Neuronal stem cell (in vitro differentiated cells): ENCODE measurements around the gene GET4.

ENCODE experiments used
- DNase-seq: peaks from one replicate; pipeline ENCODE4 v3.0.0-alpha.2; 2013; ENCODE audit warnings: low spot score
- H2AFZ ChIP-seq: one replicate; pipeline ENCODE4 v1.6.1; 2013; ENCODE audit warnings: mild to moderate bottlenecking, low read length, inconsistent platforms
- H2AK5ac ChIP-seq: 2 replicates; pipeline ENCODE4 v1.6.1; 2013; ENCODE audit warnings: low read depth, mild to moderate bottlenecking, inconsistent platforms, low read length, moderate library complexity, mixed read lengths
- H2BK120ac ChIP-seq: 2 replicates; pipeline ENCODE4 v1.6.1; 2013; ENCODE audit warnings: low read depth, mild to moderate bottlenecking, inconsistent platforms, low read length, moderate library complexity, mixed read lengths
- H2BK12ac ChIP-seq: one replicate; pipeline ENCODE4 v1.6.1; 2013; ENCODE audit warnings: low read length, inconsistent platforms
- H2BK15ac ChIP-seq: 2 replicates; pipeline ENCODE4 v1.6.1; 2013; ENCODE audit warnings: mild to moderate bottlenecking, low read length, inconsistent platforms, mixed read lengths
- H2BK5ac ChIP-seq: one replicate; pipeline ENCODE4 v1.6.1; 2013; ENCODE audit warnings: inconsistent platforms, mild to moderate bottlenecking, low read length, moderate library complexity
- H3K14ac ChIP-seq: one replicate; pipeline ENCODE4 v1.6.1; 2013; ENCODE audit warnings: low read length, inconsistent platforms
- H3K18ac ChIP-seq: 2 replicates; pipeline ENCODE4 v1.6.1; 2013; ENCODE audit warnings: low read length, inconsistent platforms
- H3K23ac ChIP-seq: 2 replicates; pipeline ENCODE4 v1.6.1; 2013; ENCODE audit warnings: low read depth, mild to moderate bottlenecking, mixed read lengths, low read length, inconsistent platforms; ENCODE audit not compliant: poor library complexity
- H3K27ac ChIP-seq: replicated peaks from 3 replicates; pipeline ENCODE4 v1.5.1; 2013; ENCODE audit warnings: low read length, inconsistent platforms
- H3K27me3 ChIP-seq, 3 experiments: 2 replicates each; pipeline ENCODE4 v1.6.1; 2013; ENCODE audit warnings: low read length in 3 of 3, mild to moderate bottlenecking in 2 of 3, inconsistent platforms in 1 of 3, low read depth in 1 of 3, mixed read lengths in 1 of 3, moderate library complexity in 1 of 3; ENCODE audit not compliant: control insufficient read depth in 3 of 3, insufficient read depth in 3 of 3
- H3K36me3 ChIP-seq, 2 donors: replicated peaks in 1 of 2; 2 replicates each; pipeline ENCODE4 v1.6.1; 2013; ENCODE audit warnings: low read length in 2 of 2; ENCODE audit not compliant: control insufficient read depth in 2 of 2, insufficient read depth in 2 of 2
- H3K4ac ChIP-seq: 2 replicates; pipeline ENCODE4 v1.6.1; 2013; ENCODE audit warnings: inconsistent platforms, mild to moderate bottlenecking, low read length, moderate library complexity
- H3K4me1 ChIP-seq, 2 donors: 1 replicate in 1 of 2; 2 replicates in 1 of 2; pipeline ENCODE4 v1.6.1; 2013; ENCODE audit warnings: low read length in 2 of 2, low read depth in 1 of 2; ENCODE audit not compliant: control insufficient read depth in 2 of 2, insufficient read depth in 1 of 2
- H3K4me2 ChIP-seq: one replicate; pipeline ENCODE4 v1.6.1; 2013; ENCODE audit warnings: mild to moderate bottlenecking, low read length, inconsistent platforms; ENCODE audit not compliant: insufficient read depth, poor library complexity, severe bottlenecking
- H3K4me3 ChIP-seq, 2 donors: 2 replicates each; pipeline ENCODE4 v1.5.1; 2013; ENCODE audit warnings: low read length in 2 of 2, mild to moderate bottlenecking in 2 of 2, inconsistent platforms in 1 of 2, moderate library complexity in 1 of 2
- H3K79me1 ChIP-seq: one replicate; pipeline ENCODE4 v1.6.1; 2013; ENCODE audit warnings: low read depth, mild to moderate bottlenecking, inconsistent platforms, low read length, moderate library complexity
- H3K9ac ChIP-seq: one replicate; pipeline ENCODE4 v1.6.1; 2013; ENCODE audit warnings: mild to moderate bottlenecking, low read depth, low read length, inconsistent platforms; ENCODE audit not compliant: poor library complexity
- H3K9me3 ChIP-seq, 2 donors: replicated peaks in 1 of 2; 2 replicates each; pipeline versions ENCODE3 to v1.6.1; 2013; ENCODE audit warnings: low read length in 2 of 2, mild to moderate bottlenecking in 2 of 2, inconsistent platforms in 1 of 2, low read depth in 1 of 2, mixed read lengths in 1 of 2, moderate library complexity in 1 of 2; ENCODE audit not compliant: control insufficient read depth in 2 of 2, insufficient read depth in 1 of 2
- H4K8ac ChIP-seq: one replicate; pipeline ENCODE4 v1.6.1; 2013; ENCODE audit warnings: low read depth, mild to moderate bottlenecking, inconsistent platforms, low read length, moderate library complexity
- H4K91ac ChIP-seq: one replicate; pipeline ENCODE4 v1.6.1; 2013; ENCODE audit warnings: low read length, low read depth, mild to moderate bottlenecking, inconsistent platforms; ENCODE audit not compliant: poor library complexity
- WGBS, 2 donors: extraction: QIAGEN DNeasy Blood & Tissue Kit; methylation state at CpG; one replicate each; pipeline ENCODE4 v1.1.7; 2013; ENCODE audit warnings: missing lambda C conversion rate in 2 of 2, mixed read lengths in 1 of 2; ENCODE audit not compliant: insufficient read length in 2 of 2, insufficient replicate concordance in 1 of 2; ENCODE audit errors: extremely low coverage in 2 of 2; 5-methylcytosine and 5-hydroxymethylcytosine counted together

Gene GET4

GRCh38 chr7:900331-901040 lies 24.1 kb downstream of the GET4 start:
- Histone ChIP-seq H3K18ac (peak overlapping the region; percentile 38), H3K23ac (peak overlapping the region; percentile 80), H3K14ac (peak overlapping the region; percentile 82), H3K36me3 (peaks cover 16 to 23% of the 10 kb centered on the region in 2 donors), H3K27ac (no peak overlapping the region), H2BK12ac (peak overlapping the region; percentile 3), H4K8ac (no peak overlapping the region), H2BK120ac (no peak overlapping the region), H3K4me2 (no peak overlapping the region), H2AK5ac (peak overlapping the region; percentile 75), H2BK5ac (peak overlapping the region; percentile 82), H2BK15ac (peak overlapping the region; percentile 49), H3K4me3 (peak overlapping the region in 1 of 2 donors; percentile 17), H3K9me3 (no peaks in the 10 kb centered on the region), H4K91ac (no peak overlapping the region), H3K4me1 (peaks cover 2 to 4% of the 10 kb centered on the region in 2 donors), H3K79me1 (peaks cover 3% of the 10 kb centered on the region), H3K4ac (no peak overlapping the region), H3K27me3 (peaks cover 0 to 13% (median 0%) of the 10 kb centered on the region in 3 experiments), H2AFZ (no peak overlapping the region), H3K9ac (no peak overlapping the region)
- WGBS, 2 donors: no CpG with 5 or more reads among the region's 26 CpGs
- no peak for DNase-seq

- Histone ChIP-seq H3K14ac (peak overlapping the region; percentile 9), H2BK5ac (peak overlapping the region; percentile 82), H2BK15ac (peak overlapping the region; percentile 85), H3K4me2 (peak overlapping the region; percentile 40), H3K4me1 (peaks cover 2 to 4% of the 10 kb centered on the region in 2 donors), H3K18ac (peak overlapping the region; percentile 87), H3K9ac (no peak overlapping the region), H3K36me3 (peaks cover 12 to 18% of the 10 kb centered on the region in 2 donors), H3K27ac (no peak overlapping the region), H2BK120ac (no peak overlapping the region), H3K4me3 (no peak overlapping the region), H3K4ac (no peak overlapping the region), H4K8ac (peak overlapping the region; percentile 65), H2BK12ac (peak overlapping the region; percentile 73), H3K9me3 (no peaks in the 10 kb centered on the region), H3K27me3 (peaks cover 0 to 13% (median 0%) of the 10 kb centered on the region in 3 experiments), H3K23ac (no peak overlapping the region), H2AFZ (peak overlapping the region; percentile 40), H2AK5ac (peak overlapping the region; percentile 94), H3K79me1 (peaks cover 3% of the 10 kb centered on the region), H4K91ac (no peak overlapping the region)
- no CpG with 5 or more reads among the region's 8 CpGs for WGBS, 2 donors
- no peak for DNase-seq
These were observed 24.7 kb downstream of the GET4 start for GRCh38 chr7:901041-901387.

- no peak overlapping the region for H3K14ac ChIP-seq
- H2BK15ac ChIP-seq: peak overlapping the region; percentile 85
- peaks cover 0 to 13% (median 0%) of the 10 kb centered on the region in 3 experiments for H3K27me3 ChIP-seq
- H2BK12ac ChIP-seq: peak overlapping the region; percentile 73
- H3K27ac ChIP-seq: no peak overlapping the region
- H3K4me2 ChIP-seq: peak overlapping the region; percentile 45
- DNase-seq: peak; percentile 82
- H3K4ac ChIP-seq: no peak overlapping the region
- H3K4me1 ChIP-seq: peaks cover 2 to 4% of the 10 kb centered on the region in 2 donors
- peak overlapping the region; percentile 94 for H2AK5ac ChIP-seq
- H2AFZ ChIP-seq: peak overlapping the region; percentile 70
- H4K8ac ChIP-seq: peak overlapping the region; percentile 65
- no peaks in the 10 kb centered on the region for H3K9me3 ChIP-seq
- H3K36me3 ChIP-seq: peaks cover 7 to 12% of the 10 kb centered on the region in 2 donors
- H3K9ac ChIP-seq: peak overlapping the region; percentile 30
- no peak overlapping the region for H2BK5ac ChIP-seq
- H3K23ac ChIP-seq: no peak overlapping the region
- peak overlapping the region; percentile 92 for H3K18ac ChIP-seq
- no CpG with 5 or more reads among the region's 24 CpGs for WGBS, 2 donors
- peaks cover 3% of the 10 kb centered on the region for H3K79me1 ChIP-seq
- H2BK120ac ChIP-seq: no peak overlapping the region
- no peak overlapping the region for H3K4me3 ChIP-seq
- H4K91ac ChIP-seq: no peak overlapping the region
These were observed 25.2 kb downstream of the GET4 start for GRCh38 chr7:901388-902154.

- peak overlapping the region; percentile 27 for H3K18ac ChIP-seq
- peaks cover 2 to 4% of the 10 kb centered on the region in 2 donors for H3K4me1 ChIP-seq
- H3K4me2 ChIP-seq: no peak overlapping the region
- H3K27me3 ChIP-seq: peaks cover 0 to 26% (median 4%) of the 10 kb centered on the region in 3 experiments
- H3K27ac ChIP-seq: no peak overlapping the region
- H3K9ac ChIP-seq: peak overlapping the region; percentile 74
- H2BK15ac ChIP-seq: peak overlapping the region; percentile 84
- H3K79me1 ChIP-seq: peaks cover 3% of the 10 kb centered on the region
- peak overlapping the region; percentile 72 for H4K91ac ChIP-seq
- H3K4ac ChIP-seq: no peak overlapping the region
- WGBS, 2 donors: no CpG with 5 or more reads among the region's 22 CpGs
- no peaks in the 10 kb centered on the region for H3K36me3 ChIP-seq
- H2AFZ ChIP-seq: no peak overlapping the region
- peak overlapping the region; percentile 90 for H2BK12ac ChIP-seq
- H2AK5ac ChIP-seq: peak overlapping the region; percentile 94
- no peak overlapping the region for H2BK120ac ChIP-seq
- H3K9me3 ChIP-seq: no peaks in the 10 kb centered on the region
- no peak for DNase-seq
- no peak overlapping the region for H4K8ac ChIP-seq
- no peak overlapping the region for H3K4me3 ChIP-seq
- no peak overlapping the region for H3K14ac ChIP-seq
- no peak overlapping the region for H3K23ac ChIP-seq
- peak overlapping the region; percentile 24 for H2BK5ac ChIP-seq
These were observed 26.6 kb downstream of the GET4 start for GRCh38 chr7:902996-903395.
